HEK293 (cell line): ENCODE results near the gene TRIM28.
A peak's percentile ranks its signal among the peaks of the same experiment; 100 is the strongest.

Experiments
- BCL11A ChIP-seq: fragments of 450-650 bp; formaldehyde crosslinking; IDR thresholded peaks from 2 replicates; pipeline ENCODE4 v1.5.1; 2016; ENCODE audit warnings: low read depth, missing biosample characterization, missing genetic modification characterization
- BCL11B ChIP-seq: fragments of 450-650 bp; formaldehyde crosslinking; IDR thresholded peaks from 2 replicates; pipeline ENCODE4 v1.5.1; 2016; ENCODE audit warnings: low read depth, missing biosample characterization, missing genetic modification characterization
- KLF9 ChIP-seq: fragments of 450-650 bp; formaldehyde crosslinking; IDR thresholded peaks from 2 replicates; pipeline ENCODE4 v1.5.1; 2016; ENCODE audit warnings: missing biosample characterization, missing genetic modification characterization, low read depth
- OVOL3 ChIP-seq: fragments of 450-650 bp; formaldehyde crosslinking; IDR thresholded peaks from 2 replicates; pipeline ENCODE4 v1.5.1; 2016; ENCODE audit warnings: missing biosample characterization, missing genetic modification characterization
- PATZ1 ChIP-seq: fragments of 450-650 bp; formaldehyde crosslinking; IDR thresholded peaks from 2 replicates; pipeline ENCODE4 v1.5.1; 2016; ENCODE audit warnings: missing biosample characterization, missing genetic modification characterization
- PRDM4 ChIP-seq: fragments of 450-650 bp; formaldehyde crosslinking; IDR thresholded peaks from 2 replicates; pipeline ENCODE4 v1.5.1; 2017; ENCODE audit warnings: missing biosample characterization, missing genetic modification characterization
- SCRT1 ChIP-seq: fragments of 450-650 bp; formaldehyde crosslinking; IDR thresholded peaks from 2 replicates; pipeline ENCODE4 v1.5.1; 2016; ENCODE audit warnings: missing biosample characterization, missing genetic modification characterization, borderline replicate concordance
- TRIM28 ChIP-seq: IDR thresholded peaks from 2 replicates; pipeline ENCODE4 v1.6.1; 2011; ENCODE audit warnings: low read length, control low read depth, borderline replicate concordance
- TSHZ1 ChIP-seq: fragments of 450-650 bp; formaldehyde crosslinking; IDR thresholded peaks from 2 replicates; pipeline ENCODE4 v1.5.1; 2016; ENCODE audit warnings: missing biosample characterization, missing genetic modification characterization, borderline replicate concordance
- ZBTB10 ChIP-seq: fragments of 450-650 bp; formaldehyde crosslinking; IDR thresholded peaks from 2 replicates; pipeline ENCODE4 v1.5.1; 2016; ENCODE audit warnings: missing biosample characterization, missing genetic modification characterization
- ZFP3 ChIP-seq: fragments of 450-650 bp; formaldehyde crosslinking; IDR thresholded peaks from 2 replicates; pipeline ENCODE4 v1.5.1; 2016; ENCODE audit warnings: low read depth, missing biosample characterization, missing genetic modification characterization
- ZNF112 ChIP-seq: fragments of 450-650 bp; formaldehyde crosslinking; IDR thresholded peaks from 2 replicates; pipeline ENCODE4 v1.5.0; 2017; ENCODE audit warnings: missing biosample characterization, missing genetic modification characterization
- ZNF184 ChIP-seq: fragments of 450-650 bp; IDR thresholded peaks from 2 replicates; pipeline ENCODE4 v1.5.1; 2018; ENCODE audit warnings: missing biosample characterization, mild to moderate bottlenecking, missing genetic modification characterization
- ZNF19 ChIP-seq: fragments of 450-650 bp; formaldehyde crosslinking; IDR thresholded peaks from 2 replicates; pipeline ENCODE4; 2016; ENCODE audit warnings: missing biosample characterization, missing genetic modification characterization, low read depth
- ZNF214 ChIP-seq: fragments of 450-650 bp; formaldehyde crosslinking; IDR thresholded peaks from 2 replicates; pipeline ENCODE4 v1.5.1; 2017; ENCODE audit warnings: missing biosample characterization, mild to moderate bottlenecking, missing genetic modification characterization, borderline replicate concordance
- ZNF302 ChIP-seq: fragments of 450-650 bp; formaldehyde crosslinking; IDR thresholded peaks from 2 replicates; pipeline ENCODE4 v1.5.1; 2016; ENCODE audit warnings: missing biosample characterization, missing genetic modification characterization, low read depth
- ZNF311 ChIP-seq: fragments of 450-650 bp; formaldehyde crosslinking; IDR thresholded peaks from 2 replicates; pipeline ENCODE4 v1.5.1; 2017; ENCODE audit warnings: missing biosample characterization, missing genetic modification characterization, borderline replicate concordance
- ZNF324 ChIP-seq: fragments of 450-650 bp; formaldehyde crosslinking; IDR thresholded peaks from 2 replicates; pipeline ENCODE4 v1.5.1; 2016; ENCODE audit warnings: missing biosample characterization, missing genetic modification characterization
- ZNF558 ChIP-seq: fragments of 450-650 bp; formaldehyde crosslinking; IDR thresholded peaks from 2 replicates; pipeline ENCODE4 v1.5.1; 2016; ENCODE audit warnings: missing biosample characterization, missing genetic modification characterization
- ZNF580 ChIP-seq: fragments of 450-650 bp; formaldehyde crosslinking; IDR thresholded peaks from 2 replicates; pipeline ENCODE4 v1.5.1; 2016; ENCODE audit warnings: missing biosample characterization, missing genetic modification characterization
- ZNF610 ChIP-seq: fragments of 450-650 bp; formaldehyde crosslinking; IDR thresholded peaks from 2 replicates; pipeline ENCODE4 v1.5.1; 2016; ENCODE audit warnings: missing biosample characterization, missing genetic modification characterization, borderline replicate concordance
- ZNF624 ChIP-seq: fragments of 450-650 bp; formaldehyde crosslinking; IDR thresholded peaks from 2 replicates; pipeline ENCODE4 v1.5.1; 2017; ENCODE audit warnings: missing biosample characterization, missing genetic modification characterization
- ZNF629 ChIP-seq: fragments of 450-650 bp; formaldehyde crosslinking; IDR thresholded peaks from 2 replicates; pipeline ENCODE4 v1.5.1; 2017; ENCODE audit warnings: missing biosample characterization, missing genetic modification characterization
- ZNF639 ChIP-seq: fragments of 450-650 bp; formaldehyde crosslinking; IDR thresholded peaks from 2 replicates; pipeline ENCODE4 v1.5.1; 2016; ENCODE audit warnings: missing biosample characterization, missing genetic modification characterization
- ZSCAN16 ChIP-seq: fragments of 450-650 bp; formaldehyde crosslinking; IDR thresholded peaks from 2 replicates; pipeline ENCODE4 v1.5.1; 2016; ENCODE audit warnings: missing biosample characterization, missing genetic modification characterization
- ZSCAN18 ChIP-seq: fragments of 450-650 bp; formaldehyde crosslinking; IDR thresholded peaks from 2 replicates; pipeline ENCODE4 v1.5.1; 2016; ENCODE audit warnings: missing biosample characterization, missing genetic modification characterization

Gene TRIM28

GRCh38 chr19:58558066-58558622, 14.3 kb downstream of the TRIM28 start, which contains the start of gene UBE2M (continued):
- TF ChIP-seq TSHZ1 (tag by site-specific recombination): peak; percentile 60
- no peak for TF ChIP-seq ZNF302 (tag by site-specific recombination)
- TF ChIP-seq PATZ1 (tag by site-specific recombination): peak; percentile 56; the same call in 1 of the 2 replicates
- no peak for TF ChIP-seq ZNF112
- TF ChIP-seq ZNF580: peak; percentile 32; the same call in 1 of the 2 replicates
- no peak for TF ChIP-seq ZNF19
- TF ChIP-seq ZNF324: no peak
- TF ChIP-seq ZNF184 (tag by site-specific recombination): no peak
- TF ChIP-seq ZNF639 (tag by site-specific recombination): 0 out of 2 replicates have a peak, but pooled peaks have one; percentile 36
- TF ChIP-seq ZNF629 (tag by site-specific recombination): no peak
- no peak for TF ChIP-seq ZNF311 (tag by site-specific recombination)
- TF ChIP-seq ZNF558: no peak
- no peak for TF ChIP-seq ZFP3
- TF ChIP-seq ZSCAN16 (tag by site-specific recombination): peak; percentile 38; the same call in 1 of the 2 replicates
- 0 out of 2 replicates have a peak, but pooled peaks have one; percentile 20 for TF ChIP-seq ZNF610
- TF ChIP-seq BCL11B: peak; percentile 100
- peak; percentile 27; the same call in 1 of the 2 replicates for TF ChIP-seq KLF9 (tag by site-specific recombination)
- peak; percentile 100 for TF ChIP-seq BCL11A (tag by site-specific recombination)
- TF ChIP-seq TRIM28: no peak
- no peak for TF ChIP-seq ZNF624 (tag by site-specific recombination)
- TF ChIP-seq ZBTB10: peak; percentile 82
- no peak for TF ChIP-seq SCRT1 (tag by site-specific recombination)
- TF ChIP-seq ZSCAN18: no peak
- no peak for TF ChIP-seq ZNF214 (tag by site-specific recombination)
- TF ChIP-seq OVOL3: 0 out of 2 replicates have a peak, but pooled peaks have one; percentile 21
- 0 out of 2 replicates have a peak, but pooled peaks have one; percentile 24 for TF ChIP-seq PRDM4 (tag by site-specific recombination)
